Gastroesophageal sphincter (tissue), 3 donors: Measurements from ENCODE around the gene PDRG1.

ENCODE experiments used
- EP300 ChIP-seq: sonication (generic); formaldehyde crosslinking; IDR thresholded peaks from one replicate; pipeline ENCODE4 v1.6.1; 2017; ENCODE audit warnings: antibody characterized with exemption, mild to moderate bottlenecking
- POLR2A ChIP-seq, 2 donors: fragments of 450-650 bp; IDR thresholded peaks; one replicate each; pipeline ENCODE4 v1.6.1; 2017; ENCODE audit warnings: antibody characterized with exemption in 2 of 2, mild to moderate bottlenecking in 2 of 2, moderate library complexity in 1 of 2
- POLR2AphosphoS5 ChIP-seq: sonication (generic); formaldehyde crosslinking; IDR thresholded peaks from one replicate; pipeline ENCODE4 v1.6.1; 2017; ENCODE audit warnings: antibody characterized with exemption
- TF ChIP-seq, protein P1 (sequence below), 4 experiments: fragments of 200-600 bp in 2 of 4; fragments of 450-650 bp in 2 of 4; sonication (generic) in 1 of 4; IDR thresholded peaks; one replicate each; pipeline ENCODE4 v1.5.1; 2017 to 2019; ENCODE audit warnings: antibody characterized with exemption in 4 of 4, mild to moderate bottlenecking in 2 of 4, moderate library complexity in 2 of 4

DNA sequence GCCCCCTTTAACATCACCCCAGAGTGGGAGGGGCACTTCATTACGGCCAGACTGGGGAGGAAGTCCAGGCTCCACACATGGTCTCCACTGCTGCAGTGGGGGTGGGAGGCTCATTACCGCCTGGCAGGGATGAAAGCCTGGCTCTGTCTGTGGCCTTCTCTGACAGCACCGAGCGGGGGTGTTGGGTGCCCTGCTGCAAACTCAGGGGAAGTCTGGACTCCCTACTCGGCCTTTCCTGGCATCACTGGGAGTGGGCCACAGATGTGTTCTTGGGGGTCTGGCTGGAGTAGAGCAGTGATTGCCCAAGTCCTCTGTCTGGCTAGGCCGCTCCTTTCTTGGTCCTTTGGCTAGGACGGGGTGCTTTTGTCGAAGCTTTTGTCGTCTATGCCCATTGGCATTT, 54.3 kb downstream of the PDRG1 start:
- TF ChIP-seq POLR2AphosphoS5 (no peak), POLR2A (IDR thresholded peaks at IDR 0.05) (no peak), EP300 (no peak)
- TF ChIP-seq, protein P1, sequence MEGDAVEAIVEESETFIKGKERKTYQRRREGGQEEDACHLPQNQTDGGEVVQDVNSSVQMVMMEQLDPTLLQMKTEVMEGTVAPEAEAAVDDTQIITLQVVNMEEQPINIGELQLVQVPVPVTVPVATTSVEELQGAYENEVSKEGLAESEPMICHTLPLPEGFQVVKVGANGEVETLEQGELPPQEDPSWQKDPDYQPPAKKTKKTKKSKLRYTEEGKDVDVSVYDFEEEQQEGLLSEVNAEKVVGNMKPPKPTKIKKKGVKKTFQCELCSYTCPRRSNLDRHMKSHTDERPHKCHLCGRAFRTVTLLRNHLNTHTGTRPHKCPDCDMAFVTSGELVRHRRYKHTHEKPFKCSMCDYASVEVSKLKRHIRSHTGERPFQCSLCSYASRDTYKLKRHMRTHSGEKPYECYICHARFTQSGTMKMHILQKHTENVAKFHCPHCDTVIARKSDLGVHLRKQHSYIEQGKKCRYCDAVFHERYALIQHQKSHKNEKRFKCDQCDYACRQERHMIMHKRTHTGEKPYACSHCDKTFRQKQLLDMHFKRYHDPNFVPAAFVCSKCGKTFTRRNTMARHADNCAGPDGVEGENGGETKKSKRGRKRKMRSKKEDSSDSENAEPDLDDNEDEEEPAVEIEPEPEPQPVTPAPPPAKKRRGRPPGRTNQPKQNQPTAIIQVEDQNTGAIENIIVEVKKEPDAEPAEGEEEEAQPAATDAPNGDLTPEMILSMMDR (IDR thresholded peaks at IDR 0.05): no peak
